A549 (cell line): ENCODE data around the gene ESYT3.

Experiments
- CEBPB ChIP-seq, 2 experiments: fragments of >200 bp in 1 of 2; sonication (Bioruptor Twin) in 1 of 2; formaldehyde crosslinking in 1 of 2; IDR thresholded peaks; 2 replicates each; pipeline ENCODE4 v1.6.1; 2012 to 2016
- CHD2 ChIP-seq: fragments of 150-350 bp; IDR thresholded peaks from 2 replicates; pipeline ENCODE4 v1.6.1; 2014; ENCODE audit warnings: low read length; ENCODE audit not compliant: partially characterized antibody
- EP300 ChIP-seq, 2 experiments: fragments of >200 bp; sonication (Bioruptor Twin); formaldehyde crosslinking; IDR thresholded peaks; 2 replicates in 1 of 2; 3 replicates in 1 of 2; pipeline ENCODE4 v1.6.1; 2016 to 2017
- HDAC2 ChIP-seq: fragments of 200-600 bp; sonication (generic); IDR thresholded peaks from 2 replicates; pipeline ENCODE4 v1.6.1; 2016
- PHF8 ChIP-seq: fragments of 200-600 bp; sonication (generic); IDR thresholded peaks from 2 replicates; pipeline ENCODE4 v1.6.1; 2016; ENCODE audit warnings: low read depth, mild to moderate bottlenecking, antibody characterized with exemption, moderate library complexity, borderline replicate concordance
- POLR2A ChIP-seq: IDR thresholded peaks from 2 replicates; pipeline ENCODE4 v1.6.1; 2012; ENCODE audit warnings: mild to moderate bottlenecking, low read length
- SMC3 ChIP-seq: fragments of >200 bp; sonication (Bioruptor Twin); formaldehyde crosslinking; IDR thresholded peaks from 3 replicates; pipeline ENCODE4 v1.6.1; 2018; ENCODE audit warnings: inconsistent platforms
- TF ChIP-seq, protein P1 (sequence below): IDR thresholded peaks from 2 replicates; pipeline ENCODE4 v1.6.1; 2012
- TF ChIP-seq, protein P2 (sequence below): fragments of >200 bp; sonication (Bioruptor Twin); formaldehyde crosslinking; IDR thresholded peaks from 3 replicates; pipeline ENCODE4 v1.5.1; 2016
- TF ChIP-seq, protein P3 (sequence below): fragments of 150-350 bp; IDR thresholded peaks from 2 replicates; pipeline ENCODE4 v1.6.1; 2014; ENCODE audit warnings: low read depth, mild to moderate bottlenecking, low read length
- TF ChIP-seq, protein P4 (sequence below): IDR thresholded peaks from 2 replicates; pipeline ENCODE4 v1.6.1; 2012; ENCODE audit warnings: low read depth, borderline replicate concordance
- TF ChIP-seq, protein P5 (sequence below): fragments of 250-450 bp; sonication (Bioruptor Pico); IDR thresholded peaks from 2 replicates; pipeline ENCODE4 v1.5.0; 2021; ENCODE audit warnings: mild to moderate bottlenecking, moderate library complexity, borderline replicate concordance

DNA sequence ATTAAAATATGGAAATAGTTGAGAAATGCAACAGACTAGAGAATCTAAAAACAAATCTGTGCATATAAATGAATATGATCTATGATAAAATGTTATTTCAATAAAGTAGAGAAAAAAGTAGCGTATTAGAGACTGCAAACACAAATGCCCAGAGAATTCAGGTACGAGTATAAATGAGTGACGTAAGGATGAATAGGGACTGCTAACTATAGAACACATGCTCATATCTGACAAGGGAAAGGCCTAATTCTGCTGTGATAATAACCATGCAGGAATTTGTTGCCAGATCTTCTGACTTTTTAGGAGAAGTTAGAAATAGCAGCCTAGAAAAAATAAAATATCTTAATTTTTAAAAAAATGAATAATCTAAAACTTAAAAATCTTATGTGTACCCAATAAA lies 73.1 kb downstream of the ESYT3 start:
- TF ChIP-seq, protein P1, sequence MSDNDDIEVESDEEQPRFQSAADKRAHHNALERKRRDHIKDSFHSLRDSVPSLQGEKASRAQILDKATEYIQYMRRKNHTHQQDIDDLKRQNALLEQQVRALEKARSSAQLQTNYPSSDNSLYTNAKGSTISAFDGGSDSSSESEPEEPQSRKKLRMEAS: no peak
- no peak for TF ChIP-seq POLR2A
- TF ChIP-seq, protein P2, sequence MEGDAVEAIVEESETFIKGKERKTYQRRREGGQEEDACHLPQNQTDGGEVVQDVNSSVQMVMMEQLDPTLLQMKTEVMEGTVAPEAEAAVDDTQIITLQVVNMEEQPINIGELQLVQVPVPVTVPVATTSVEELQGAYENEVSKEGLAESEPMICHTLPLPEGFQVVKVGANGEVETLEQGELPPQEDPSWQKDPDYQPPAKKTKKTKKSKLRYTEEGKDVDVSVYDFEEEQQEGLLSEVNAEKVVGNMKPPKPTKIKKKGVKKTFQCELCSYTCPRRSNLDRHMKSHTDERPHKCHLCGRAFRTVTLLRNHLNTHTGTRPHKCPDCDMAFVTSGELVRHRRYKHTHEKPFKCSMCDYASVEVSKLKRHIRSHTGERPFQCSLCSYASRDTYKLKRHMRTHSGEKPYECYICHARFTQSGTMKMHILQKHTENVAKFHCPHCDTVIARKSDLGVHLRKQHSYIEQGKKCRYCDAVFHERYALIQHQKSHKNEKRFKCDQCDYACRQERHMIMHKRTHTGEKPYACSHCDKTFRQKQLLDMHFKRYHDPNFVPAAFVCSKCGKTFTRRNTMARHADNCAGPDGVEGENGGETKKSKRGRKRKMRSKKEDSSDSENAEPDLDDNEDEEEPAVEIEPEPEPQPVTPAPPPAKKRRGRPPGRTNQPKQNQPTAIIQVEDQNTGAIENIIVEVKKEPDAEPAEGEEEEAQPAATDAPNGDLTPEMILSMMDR: no peak
- no peak for TF ChIP-seq PHF8
- no peak for TF ChIP-seq CHD2
- TF ChIP-seq SMC3: no peak
- TF ChIP-seq, protein P3, sequence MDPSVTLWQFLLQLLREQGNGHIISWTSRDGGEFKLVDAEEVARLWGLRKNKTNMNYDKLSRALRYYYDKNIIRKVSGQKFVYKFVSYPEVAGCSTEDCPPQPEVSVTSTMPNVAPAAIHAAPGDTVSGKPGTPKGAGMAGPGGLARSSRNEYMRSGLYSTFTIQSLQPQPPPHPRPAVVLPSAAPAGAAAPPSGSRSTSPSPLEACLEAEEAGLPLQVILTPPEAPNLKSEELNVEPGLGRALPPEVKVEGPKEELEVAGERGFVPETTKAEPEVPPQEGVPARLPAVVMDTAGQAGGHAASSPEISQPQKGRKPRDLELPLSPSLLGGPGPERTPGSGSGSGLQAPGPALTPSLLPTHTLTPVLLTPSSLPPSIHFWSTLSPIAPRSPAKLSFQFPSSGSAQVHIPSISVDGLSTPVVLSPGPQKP: no peak
- no peak for TF ChIP-seq HDAC2
- no peak for TF ChIP-seq CEBPB (IDR thresholded peaks at IDR 0.05)
- TF ChIP-seq, protein P4, sequence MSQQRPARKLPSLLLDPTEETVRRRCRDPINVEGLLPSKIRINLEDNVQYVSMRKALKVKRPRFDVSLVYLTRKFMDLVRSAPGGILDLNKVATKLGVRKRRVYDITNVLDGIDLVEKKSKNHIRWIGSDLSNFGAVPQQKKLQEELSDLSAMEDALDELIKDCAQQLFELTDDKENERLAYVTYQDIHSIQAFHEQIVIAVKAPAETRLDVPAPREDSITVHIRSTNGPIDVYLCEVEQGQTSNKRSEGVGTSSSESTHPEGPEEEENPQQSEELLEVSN: no peak
- TF ChIP-seq EP300 (IDR thresholded peaks at IDR 0.05): no peak
- TF ChIP-seq, protein P5, sequence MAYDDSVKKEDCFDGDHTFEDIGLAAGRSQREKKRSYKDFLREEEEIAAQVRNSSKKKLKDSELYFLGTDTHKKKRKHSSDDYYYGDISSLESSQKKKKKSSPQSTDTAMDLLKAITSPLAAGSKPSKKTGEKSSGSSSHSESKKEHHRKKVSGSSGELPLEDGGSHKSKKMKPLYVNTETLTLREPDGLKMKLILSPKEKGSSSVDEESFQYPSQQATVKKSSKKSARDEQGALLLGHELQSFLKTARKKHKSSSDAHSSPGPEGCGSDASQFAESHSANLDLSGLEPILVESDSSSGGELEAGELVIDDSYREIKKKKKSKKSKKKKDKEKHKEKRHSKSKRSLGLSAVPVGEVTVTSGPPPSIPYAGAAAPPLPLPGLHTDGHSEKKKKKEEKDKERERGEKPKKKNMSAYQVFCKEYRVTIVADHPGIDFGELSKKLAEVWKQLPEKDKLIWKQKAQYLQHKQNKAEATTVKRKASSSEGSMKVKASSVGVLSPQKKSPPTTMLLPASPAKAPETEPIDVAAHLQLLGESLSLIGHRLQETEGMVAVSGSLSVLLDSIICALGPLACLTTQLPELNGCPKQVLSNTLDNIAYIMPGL (CRISPR knock-in tag): no peak
